HG03175 (cell line): ENCODE data around the gene EYS.
"Not testable (repeated sequence)": the region's sequence is repeated elsewhere in the genome, so short reads cannot be mapped to it uniquely, and the experiment has no call there.

Experiments used
- ATAC-seq: cut with Tn5 transposase; IDR thresholded peaks from one replicate; pipeline ENCODE4 v1.9.1; 2021; ENCODE audit warnings: mild to moderate bottlenecking, moderate library complexity; ENCODE audit not compliant: unreplicated experiment

EYS gene

GRCh38 chr6:65113581-65113980, 593.4 kb downstream of the EYS start:
- ATAC-seq, result no peak

GRCh38 chr6:65112435-65112834, 594.6 kb downstream of the EYS start:
- ATAC-seq, result no peak

- ATAC-seq, result no peak
Observed at GRCh38 chr6:65110031-65110430, 597.0 kb downstream of the EYS start.

- no peak for ATAC-seq
Observed at GRCh38 chr6:65098349-65098748, 608.7 kb downstream of the EYS start.

- ATAC-seq, result no peak
Observed at GRCh38 chr6:65091561-65091960, 615.5 kb downstream of the EYS start.

- no peak for ATAC-seq
Observed at GRCh38 chr6:65088575-65088974, 618.5 kb downstream of the EYS start.

- no peak for ATAC-seq
Observed at GRCh38 chr6:65081756-65082155, 625.3 kb downstream of the EYS start.

- no peak for ATAC-seq
Observed at GRCh38 chr6:65075705-65076230, 631.3 kb downstream of the EYS start.

GRCh38 chr6:65072500-65072899, 634.5 kb downstream of the EYS start:
- ATAC-seq, result no peak

- no peak for ATAC-seq
Observed at GRCh38 chr6:65071480-65071879, 635.5 kb downstream of the EYS start.

GRCh38 chr6:65064844-65065243, 642.2 kb downstream of the EYS start:
- no peak for ATAC-seq

GRCh38 chr6:65059568-65059967, 647.5 kb downstream of the EYS start:
- no peak for ATAC-seq

GRCh38 chr6:65055545-65055944, 651.5 kb downstream of the EYS start:
- ATAC-seq, result no peak

GRCh38 chr6:65052626-65053025, 654.4 kb downstream of the EYS start:
- ATAC-seq, result no peak

- no peak for ATAC-seq
Observed at GRCh38 chr6:65045801-65046200, 661.2 kb downstream of the EYS start.

GRCh38 chr6:65014006-65014405, 693.0 kb downstream of the EYS start:
- ATAC-seq, result no peak

- no peak for ATAC-seq
Observed at GRCh38 chr6:65006788-65007187, 700.2 kb downstream of the EYS start.

- no peak for ATAC-seq
Observed at GRCh38 chr6:65004283-65004682, 702.7 kb downstream of the EYS start.

GRCh38 chr6:65002882-65003281, 704.1 kb downstream of the EYS start:
- not testable (repeated sequence) for ATAC-seq

GRCh38 chr6:65000815-65001214, 706.2 kb downstream of the EYS start:
- ATAC-seq, result no peak

- no peak for ATAC-seq
Observed at GRCh38 chr6:64998204-64998603, 708.8 kb downstream of the EYS start.

- no peak for ATAC-seq
Observed at GRCh38 chr6:64996301-64996700, 710.7 kb downstream of the EYS start.

GRCh38 chr6:64990652-64991304, 716.2 kb downstream of the EYS start:
- ATAC-seq, result no peak
